H1 (cell line): ENCODE results near the gene ZNF639. TPM values are rescaled to one million over a fixed set of nuclear protein-coding genes. Genes with fewer than 3 reads are reported as not detected.

ENCODE experiments used
- CTCF ChIA-PET: fragments of 300-600 bp; sonication (Branson Sonifier 250); formaldehyde crosslinking; loops from one replicate; lab custom pipeline; 2021; ENCODE audit not compliant: partially characterized antibody; lab: Charles Lee
- POLR2A ChIA-PET: fragments of 300-600 bp; sonication (Branson Sonifier 250); formaldehyde crosslinking; loops from one replicate; lab custom pipeline; 2021; ENCODE audit warnings: inconsistent platforms; ENCODE audit not compliant: partially characterized antibody; lab: Charles Lee
- DNase-seq, 2 experiments: peaks; one replicate each; pipeline versions ENCODE4 v3.0.0 to v3.0.0-alpha.2; 2010 to 2022; ENCODE audit warnings: low spot score in 2 of 2, low read depth in 1 of 2, mixed read lengths in 1 of 2
- FAIRE-seq: peaks from 2 replicates; lab custom pipeline; 2011; peaks lifted over from hg19 to GRCh38; lab: Jason Lieb, UNC
- H2AFZ ChIP-seq: 2 replicates; pipeline ENCODE4 v1.8.1; 2012; ENCODE audit warnings: low read length, inconsistent platforms
- H2AK5ac ChIP-seq: 2 replicates; pipeline ENCODE4 v1.6.1; 2013; ENCODE audit warnings: low read depth, low read length
- H2BK120ac ChIP-seq: replicated peaks from 2 replicates; pipeline ENCODE3; 2013; ENCODE audit warnings: low read depth, low read length, inconsistent platforms
- H2BK12ac ChIP-seq: 2 replicates; pipeline ENCODE4 v1.6.1; 2013; ENCODE audit warnings: low read depth, low read length
- H2BK15ac ChIP-seq: 2 replicates; pipeline ENCODE4 v1.6.1; 2013; ENCODE audit warnings: low read length
- H2BK20ac ChIP-seq: 2 replicates; pipeline ENCODE4 v1.6.1; 2013; ENCODE audit warnings: low read length
- H2BK5ac ChIP-seq: 2 replicates; pipeline ENCODE4 v1.6.1; 2013; ENCODE audit warnings: low read depth, low read length
- H3K14ac ChIP-seq: 2 replicates; pipeline ENCODE4 v1.6.1; 2013; ENCODE audit warnings: inconsistent platforms; ENCODE audit not compliant: insufficient read length
- H3K18ac ChIP-seq: 2 replicates; pipeline ENCODE4 v1.6.1; 2013; ENCODE audit warnings: low read length; ENCODE audit errors: extremely low read depth
- H3K23ac ChIP-seq: 2 replicates; pipeline ENCODE4 v1.6.1; 2013; ENCODE audit warnings: inconsistent platforms; ENCODE audit not compliant: insufficient read length
- H3K23me2 ChIP-seq: 2 replicates; pipeline ENCODE4 v1.6.1; 2013; ENCODE audit warnings: low read depth, low read length
- H3K27ac ChIP-seq: 2 replicates; pipeline ENCODE4 v1.6.1; 2011; ENCODE audit warnings: low read depth, low read length, inconsistent platforms
- H3K27me3 ChIP-seq, 4 experiments: replicated peaks in 1 of 4; 1 replicate in 1 of 4; 2 replicates in 3 of 4; pipeline versions ENCODE4 v1.6.1 to v1.8.1; 2011 to 2013; ENCODE audit warnings: low read length in 3 of 4, mild to moderate bottlenecking in 3 of 4, inconsistent platforms in 2 of 4, mixed read lengths in 2 of 4, moderate library complexity in 1 of 4; ENCODE audit not compliant: control insufficient read depth in 3 of 4, insufficient read depth in 3 of 4; ENCODE audit errors: extremely low read depth in 1 of 4
- H3K36me3 ChIP-seq, 4 experiments: 2 replicates each; pipeline versions ENCODE4 v1.6.1 to v1.8.1; 2011 to 2013; ENCODE audit warnings: mild to moderate bottlenecking in 4 of 4, low read length in 3 of 4, moderate library complexity in 2 of 4, control low read depth in 1 of 4, inconsistent platforms in 1 of 4; ENCODE audit not compliant: insufficient read depth in 4 of 4, control insufficient read depth in 2 of 4
- H3K4ac ChIP-seq: replicated peaks from 2 replicates; pipeline ENCODE3; 2013; ENCODE audit warnings: low read length, low read depth, mixed read lengths, inconsistent platforms; ENCODE audit not compliant: insufficient read length
- H3K4me1 ChIP-seq, 4 experiments: replicated peaks in 1 of 4; 1 replicate in 1 of 4; 2 replicates in 3 of 4; pipeline versions ENCODE4 v1.6.1 to v1.8.1; 2011 to 2013; ENCODE audit warnings: low read length in 3 of 4, inconsistent platforms in 2 of 4, mixed read lengths in 1 of 4; ENCODE audit not compliant: insufficient read depth in 4 of 4, control insufficient read depth in 3 of 4
- H3K4me2 ChIP-seq, 2 experiments: 2 replicates each; pipeline versions ENCODE4 v1.6.1 to v1.8.1; 2011 to 2013; ENCODE audit warnings: low read depth in 2 of 2, low read length in 2 of 2, control low read depth in 1 of 2, inconsistent platforms in 1 of 2, mild to moderate bottlenecking in 1 of 2; ENCODE audit not compliant: insufficient read depth in 1 of 2
- H3K4me3 ChIP-seq, 4 experiments: fragments of 200-600, 300-600 bp in 1 of 4; sonication (generic), shearing (Covaris generic), sonication (Bioruptor Twin) in 1 of 4; 2 replicates each; pipeline versions ENCODE4 v1.5.1 to v1.8.1; 2011 to 2016; ENCODE audit warnings: low read length in 4 of 4, low read depth in 3 of 4, control low read depth in 2 of 4, inconsistent platforms in 2 of 4, mild to moderate bottlenecking in 2 of 4, mixed read lengths in 1 of 4, moderate library complexity in 1 of 4; ENCODE audit not compliant: insufficient read depth in 2 of 4; ENCODE audit errors: extremely low read depth in 1 of 4
- H3K56ac ChIP-seq: replicated peaks from 2 replicates; pipeline ENCODE3; 2013; ENCODE audit warnings: low read depth, mild to moderate bottlenecking, mixed read lengths, low read length, inconsistent platforms; ENCODE audit not compliant: insufficient read length
- H3K79me1 ChIP-seq: 2 replicates; pipeline ENCODE4 v1.6.1; 2013; ENCODE audit warnings: low read depth, low read length, control low read depth
- H3K79me2 ChIP-seq, 2 experiments: 2 replicates each; pipeline versions ENCODE4 v1.6.1 to v1.8.1; 2012 to 2013; ENCODE audit warnings: low read length in 2 of 2, mild to moderate bottlenecking in 2 of 2, inconsistent platforms in 1 of 2; ENCODE audit not compliant: insufficient read depth in 2 of 2, control insufficient read depth in 1 of 2
- H3K9ac ChIP-seq, 4 experiments: replicated peaks in 1 of 4; 1 replicate in 1 of 4; 2 replicates in 3 of 4; pipeline versions ENCODE4 v1.6.1 to v1.8.1; 2011 to 2013; ENCODE audit warnings: low read depth in 3 of 4, low read length in 3 of 4, control low read depth in 2 of 4, mild to moderate bottlenecking in 2 of 4, moderate library complexity in 2 of 4, inconsistent platforms in 1 of 4; ENCODE audit errors: extremely low read depth in 1 of 4
- H3K9me3 ChIP-seq, 2 experiments: 2 replicates each; pipeline versions ENCODE4 v1.6.1 to v1.8.1; 2012 to 2013; ENCODE audit warnings: mild to moderate bottlenecking in 2 of 2, moderate library complexity in 2 of 2, control low read depth in 1 of 2, inconsistent platforms in 1 of 2, low read depth in 1 of 2, low read length in 1 of 2, mixed read lengths in 1 of 2; ENCODE audit not compliant: insufficient read depth in 2 of 2
- H4K20me1 ChIP-seq, 2 experiments: replicated peaks in 1 of 2; 2 replicates each; pipeline versions ENCODE3 to v1.8.1; 2011 to 2013; ENCODE audit warnings: inconsistent platforms in 2 of 2, low read length in 2 of 2, mild to moderate bottlenecking in 1 of 2; ENCODE audit not compliant: insufficient read depth in 2 of 2, control insufficient read depth in 1 of 2
- H4K5ac ChIP-seq: 2 replicates; pipeline ENCODE4 v1.6.1; 2013; ENCODE audit warnings: low read length, low read depth, mixed read lengths, inconsistent platforms; ENCODE audit not compliant: insufficient read length
- H4K8ac ChIP-seq: 2 replicates; pipeline ENCODE4 v1.8.0; 2013; ENCODE audit warnings: mild to moderate bottlenecking, moderate library complexity, low read length, inconsistent platforms; ENCODE audit not compliant: insufficient read depth; ENCODE audit errors: extremely low read depth
- H4K91ac ChIP-seq: replicated peaks from 2 replicates; pipeline ENCODE3; 2013; ENCODE audit warnings: low read length, mixed read lengths, inconsistent platforms; ENCODE audit not compliant: insufficient read length
- CBX5 ChIP-seq: fragments of 300-800, 300-1000 bp; sonication (generic); IDR thresholded peaks from 2 replicates; pipeline ENCODE4 v1.7.1; 2016; ENCODE audit warnings: antibody characterized with exemption, low read length, low read depth
- CEBPB ChIP-seq: IDR thresholded peaks from 2 replicates; pipeline ENCODE4 v1.6.1; 2012; ENCODE audit warnings: low read depth, low read length
- CHD2 ChIP-seq: IDR thresholded peaks from 2 replicates; pipeline ENCODE4 v1.6.1; 2012; ENCODE audit warnings: low read length, improper control_type of control experiment
- CREB1 ChIP-seq: IDR thresholded peaks from 2 replicates; pipeline ENCODE4 v1.6.1; 2012; ENCODE audit warnings: inconsistent platforms
- CTBP2 ChIP-seq: IDR thresholded peaks from 2 replicates; pipeline ENCODE4 v1.7.0; 2011; ENCODE audit warnings: borderline replicate concordance, mild to moderate bottlenecking, moderate library complexity, mixed read lengths, low read length; ENCODE audit not compliant: insufficient read depth, insufficient read length
- FOSL1 ChIP-seq: IDR thresholded peaks from 2 replicates; pipeline ENCODE4 v1.6.1; 2011; ENCODE audit warnings: mild to moderate bottlenecking, low read depth, low read length, moderate library complexity; ENCODE audit not compliant: insufficient read depth
- NANOG ChIP-seq: IDR thresholded peaks from 2 replicates; pipeline ENCODE4 v1.6.1; 2011; ENCODE audit warnings: low read length, low read depth, mild to moderate bottlenecking, inconsistent platforms; ENCODE audit not compliant: insufficient read depth, poor library complexity, severe bottlenecking
- POLR2A ChIP-seq, 2 experiments: IDR thresholded peaks; 1 replicate in 1 of 2; 2 replicates in 1 of 2; pipeline ENCODE4 v1.6.1; 2011; ENCODE audit warnings: low read depth in 2 of 2, low read length in 2 of 2, mild to moderate bottlenecking in 2 of 2; ENCODE audit errors: control extremely low read depth in 1 of 2
- RAD21 ChIP-seq, 2 experiments: IDR thresholded peaks in 1 of 2; conservative IDR thresholded peaks in 1 of 2; 2 replicates each; pipeline ENCODE4 v1.6.1; 2011; ENCODE audit warnings: low read depth in 2 of 2, low read length in 2 of 2, improper control_type of control experiment in 1 of 2, inconsistent platforms in 1 of 2, mild to moderate bottlenecking in 1 of 2, moderate library complexity in 1 of 2
- RNF2 ChIP-seq: fragments of 200-900, 300-1000 bp; sonication (generic); IDR thresholded peaks from 2 replicates; pipeline ENCODE4 v1.7.1; 2016; ENCODE audit warnings: borderline replicate concordance, low read depth, mild to moderate bottlenecking, antibody characterized with exemption, low read length; ENCODE audit not compliant: poor library complexity, severe bottlenecking; ENCODE audit errors: missing control alignments
- WGBS, 2 experiments: shearing (Covaris generic) in 1 of 2; methylation state at CpG; one replicate each; pipeline versions ENCODE4 v1.1.6 to v1.1.7; 2013 to 2015; ENCODE audit warnings: low lambda C conversion rate in 2 of 2, mixed read lengths in 2 of 2, inconsistent platforms in 1 of 2, low coverage in 1 of 2, missing lambda C conversion rate in 1 of 2; ENCODE audit not compliant: insufficient replicate concordance in 2 of 2, insufficient coverage in 1 of 2, insufficient read length in 1 of 2; ENCODE audit errors: extremely low coverage in 1 of 2, missing lambda C conversion rate in 1 of 2; 5-methylcytosine and 5-hydroxymethylcytosine counted together
- polyA plus RNA-seq, 7 experiments: library from polyadenylated mRNA; depleted of rRNA in 3 of 7; stranded (reverse) in 5 of 7; unstranded in 2 of 7; fragments of >200 nt in 5 of 7; fragments of 200-250 nt in 2 of 7; gene quantifications; 1 replicate in 5 of 7; 2 replicates in 1 of 7; 4 replicates in 1 of 7; pipeline versions ENCODE4 v1.2.1 to v1.2.3, GENCODE V29; 2011 to 2013; ENCODE audit warnings: missing spikeins in 2 of 7, mixed read lengths in 2 of 7
- total RNA-seq: library from RNA; stranded (reverse); fragmentation: NEBNext Ultra II Directional; extraction: Animal tissue kit (Norgen Biotek cat#: 25700); gene quantifications from 2 replicates; pipeline ENCODE4 v1.2.1, GENCODE V29; 2021

The ZNF639 gene
- total and polyA plus RNA-seq, 2 of the 8 experiments (the other 6 are each of a cell fraction or from before 2014, with no cell fraction given) = 9.1 to 41.4 TPM

DNA sequence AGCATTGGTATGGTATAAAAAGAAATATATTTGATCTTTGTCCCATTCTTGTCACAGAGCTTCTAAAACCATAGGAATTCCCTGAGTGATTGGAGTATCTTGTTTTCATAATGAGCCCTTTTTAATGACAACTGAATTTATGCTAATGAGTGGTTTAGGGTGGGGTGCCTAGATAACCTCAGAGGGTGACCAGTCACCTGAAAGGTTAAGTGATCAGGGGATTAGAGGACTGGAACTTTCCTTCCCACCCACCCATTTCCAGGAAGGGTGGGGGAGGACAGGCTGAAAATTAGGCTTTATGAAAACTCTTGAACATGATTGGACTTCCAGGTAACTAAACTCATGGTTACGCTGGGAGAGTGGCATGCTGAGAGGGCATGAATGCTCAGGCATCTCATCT, 33.2 kb downstream of the ZNF639 start:
- Histone ChIP-seq H3K14ac (no peak overlapping the region), H3K27ac (no peak overlapping the region), H2BK5ac (no peak overlapping the region), H2BK12ac (no peak overlapping the region)
- TF ChIP-seq CEBPB = no peak
- no peak for TF ChIP-seq RNF2
- no peak for TF ChIP-seq CTBP2
- TF ChIP-seq CREB1 = no peak
- TF ChIP-seq POLR2A (IDR thresholded peaks at IDR 0.05; ENCODE audit: control extremely low read depth in 1 of 2, low read depth in 2 of 2, low read length in 2 of 2) = no peak
- no peak for TF ChIP-seq NANOG
- TF ChIP-seq FOSL1 = no peak
- TF ChIP-seq CBX5 = no peak
- TF ChIP-seq RAD21 (IDR thresholded peaks at IDR 0.05 in 1 of 2, conservative IDR thresholded peaks at IDR 0.05 in 1 of 2; ENCODE audit: low read depth in 2 of 2, low read length in 2 of 2) = no peak
- TF ChIP-seq CHD2 = no peak
- TF ChIP-seq, all 59 proteins: peak for 0
- DNase-seq = no peak
- no peak for FAIRE-seq
- WGBS, 2 experiments = 96% methylated on average over 1 of the region's 1 CpG; no CpG with 5 or more reads in 1 of the 2 experiments
- no peak overlapping the region for H3K4ac ChIP-seq
- no peak overlapping the region for H4K91ac ChIP-seq
- no peak overlapping the region for H3K4me2 ChIP-seq
- H4K5ac ChIP-seq = no peak overlapping the region
- H3K9me3 ChIP-seq = no peaks in the 10 kb centered on the region
- no peak overlapping the region for H2AFZ ChIP-seq
- no peak overlapping the region for H2BK15ac ChIP-seq
- CTCF ChIA-PET = interaction anchor here (0.6 kb wide), 1 partner anchor 197 kb away, joined by 3 read pairs; no protein-coding TSS in a partner anchor
- no peak overlapping the region for H3K4me3 ChIP-seq
- H3K56ac ChIP-seq = no peak overlapping the region
- H2AK5ac ChIP-seq = no peak overlapping the region
- H3K4me1 ChIP-seq = no peaks in the 10 kb centered on the region
- H2BK120ac ChIP-seq = no peak overlapping the region
- no peak overlapping the region for H3K9ac ChIP-seq
- H3K79me2 ChIP-seq = no peaks in the 10 kb centered on the region
- H3K27me3 ChIP-seq = no peaks in the 10 kb centered on the region
- H3K23me2 ChIP-seq = no peaks in the 10 kb centered on the region
- no peak overlapping the region for H2BK20ac ChIP-seq
- no peak overlapping the region for H3K23ac ChIP-seq
- H3K79me1 ChIP-seq = no peaks in the 10 kb centered on the region; the same call in 1 of the 2 replicates
- H4K8ac ChIP-seq = no peak overlapping the region
- POLR2A ChIA-PET = no interaction called here
- H3K36me3 ChIP-seq = peaks cover 0 to 28% (median 13%) of the 10 kb centered on the region in 4 experiments; a peak in 6 of 8 replicates
- H3K18ac ChIP-seq = no peak overlapping the region
- H4K20me1 ChIP-seq = no peaks in the 10 kb centered on the region
